Stimulated activated CD4-positive, alpha-beta T cell treated with anti-CD3 and anti-CD28 coated beads, Interleukin-2, amount 100 ng/mL, for 24 hours (primary cell): ENCODE data around the gene OFD1.

ENCODE experiments used
- DNase-seq, 2 donors: peaks; one replicate each; pipeline ENCODE4 v3.0.0-alpha.2; 2020

Gene OFD1, protein sequence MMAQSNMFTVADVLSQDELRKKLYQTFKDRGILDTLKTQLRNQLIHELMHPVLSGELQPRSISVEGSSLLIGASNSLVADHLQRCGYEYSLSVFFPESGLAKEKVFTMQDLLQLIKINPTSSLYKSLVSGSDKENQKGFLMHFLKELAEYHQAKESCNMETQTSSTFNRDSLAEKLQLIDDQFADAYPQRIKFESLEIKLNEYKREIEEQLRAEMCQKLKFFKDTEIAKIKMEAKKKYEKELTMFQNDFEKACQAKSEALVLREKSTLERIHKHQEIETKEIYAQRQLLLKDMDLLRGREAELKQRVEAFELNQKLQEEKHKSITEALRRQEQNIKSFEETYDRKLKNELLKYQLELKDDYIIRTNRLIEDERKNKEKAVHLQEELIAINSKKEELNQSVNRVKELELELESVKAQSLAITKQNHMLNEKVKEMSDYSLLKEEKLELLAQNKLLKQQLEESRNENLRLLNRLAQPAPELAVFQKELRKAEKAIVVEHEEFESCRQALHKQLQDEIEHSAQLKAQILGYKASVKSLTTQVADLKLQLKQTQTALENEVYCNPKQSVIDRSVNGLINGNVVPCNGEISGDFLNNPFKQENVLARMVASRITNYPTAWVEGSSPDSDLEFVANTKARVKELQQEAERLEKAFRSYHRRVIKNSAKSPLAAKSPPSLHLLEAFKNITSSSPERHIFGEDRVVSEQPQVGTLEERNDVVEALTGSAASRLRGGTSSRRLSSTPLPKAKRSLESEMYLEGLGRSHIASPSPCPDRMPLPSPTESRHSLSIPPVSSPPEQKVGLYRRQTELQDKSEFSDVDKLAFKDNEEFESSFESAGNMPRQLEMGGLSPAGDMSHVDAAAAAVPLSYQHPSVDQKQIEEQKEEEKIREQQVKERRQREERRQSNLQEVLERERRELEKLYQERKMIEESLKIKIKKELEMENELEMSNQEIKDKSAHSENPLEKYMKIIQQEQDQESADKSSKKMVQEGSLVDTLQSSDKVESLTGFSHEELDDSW

DNA sequence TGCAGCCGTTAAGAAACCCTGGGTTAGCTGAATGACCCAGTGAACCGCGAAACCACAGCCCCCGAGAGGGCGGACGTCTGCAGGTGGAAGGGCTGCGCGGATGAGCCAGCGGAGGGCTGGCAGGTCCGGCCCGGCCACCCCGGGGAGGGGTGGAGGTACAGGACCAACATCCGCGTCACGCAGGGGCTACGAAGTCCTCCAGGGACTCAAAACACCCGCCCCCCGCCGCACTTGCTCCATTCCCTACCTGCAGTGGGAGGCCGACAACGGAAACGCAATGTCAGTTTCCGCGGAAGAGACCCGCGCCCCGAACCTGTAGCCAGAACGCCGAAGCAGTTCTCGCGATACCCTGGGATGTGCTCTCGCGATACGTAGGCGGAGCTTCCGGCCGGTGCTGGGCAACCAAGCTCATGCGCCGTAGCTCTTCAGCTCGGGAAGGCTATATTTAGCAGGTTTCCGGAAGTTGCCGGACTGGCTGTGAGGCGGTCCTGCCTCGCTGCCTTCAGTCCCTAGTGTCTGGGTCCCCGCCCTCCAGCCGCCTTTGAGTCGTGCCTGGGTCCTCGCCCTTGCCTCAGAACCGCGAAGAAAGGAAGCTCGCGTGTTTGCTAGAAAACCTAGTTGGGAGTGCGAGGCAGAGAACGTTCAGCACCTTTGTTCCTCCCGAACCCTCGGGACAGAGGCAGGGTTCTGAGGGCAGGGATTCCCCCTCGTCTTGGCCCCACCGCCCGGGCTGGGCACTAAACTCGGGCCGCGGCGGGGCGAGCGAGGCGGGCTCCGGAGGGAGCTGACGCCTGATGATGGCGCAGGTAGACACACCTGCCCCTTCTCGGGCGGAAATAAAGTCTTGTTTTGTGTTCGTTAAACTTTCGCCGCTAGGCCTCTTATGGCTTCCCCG is at the start of gene OFD1, which contains the start of gene TRAPPC2:
Gene OFD1, plus strand, starts transcription at position 471 of the 895 bp plus-strand sequence. Its CDS starts 324 bp downstream, at position 795.
Gene TRAPPC2, minus strand, starts transcription at position 343 of the 895 bp plus-strand sequence. CDS start 14,657 bp downstream, outside the sequence.
- peak; percentile 86 to 87 for DNase-seq

DNA sequence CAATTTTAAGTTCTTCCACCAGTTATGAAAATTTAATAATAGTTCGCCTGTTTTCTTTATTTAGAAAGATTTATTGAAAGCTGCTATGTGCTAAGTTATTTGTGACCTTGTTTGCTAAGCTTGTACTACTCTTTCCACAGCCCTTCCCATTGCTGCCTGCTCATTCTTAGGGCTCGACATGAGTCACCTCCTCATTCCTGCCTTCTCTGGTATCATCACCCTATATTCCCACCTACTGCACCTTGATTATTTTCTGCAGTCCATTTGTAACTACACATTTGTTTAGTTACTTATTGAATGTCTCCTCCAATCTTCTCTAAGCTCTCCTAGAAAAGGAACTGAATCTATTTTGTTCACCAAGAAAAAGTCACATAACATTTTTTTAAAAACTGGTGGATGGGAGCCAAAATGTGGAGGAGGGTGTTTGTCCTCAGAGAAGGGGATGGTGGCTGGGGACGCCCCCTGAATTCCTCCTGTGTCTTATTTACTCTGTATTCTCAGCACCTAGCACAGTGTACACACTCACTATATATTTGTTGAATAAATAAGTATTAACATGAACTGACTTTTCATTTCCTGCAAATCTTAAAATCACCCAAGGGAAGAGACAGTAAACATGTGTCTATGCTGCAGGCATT is 49.3 kb upstream of the OFD1 start:
- no peak for DNase-seq

DNA sequence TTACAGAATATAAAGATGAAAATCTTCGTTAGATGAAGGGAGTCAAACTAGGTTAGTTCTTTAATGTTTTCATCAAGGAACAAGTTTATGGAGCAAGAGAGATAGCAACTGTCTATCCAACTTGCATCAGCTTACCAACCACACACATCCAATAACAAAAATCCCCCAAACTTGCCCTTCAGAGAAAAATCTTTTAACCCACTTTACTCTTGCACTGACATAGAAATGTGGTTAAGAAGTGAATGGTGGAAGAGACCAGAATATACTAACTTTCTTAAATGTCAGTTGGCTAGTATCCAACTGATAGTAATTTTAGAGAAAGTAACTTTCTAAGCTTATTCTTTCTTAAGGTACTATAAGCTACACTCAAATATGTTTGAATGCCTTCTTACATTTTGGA is 47.3 kb upstream of the OFD1 start:
- no peak for DNase-seq

DNA sequence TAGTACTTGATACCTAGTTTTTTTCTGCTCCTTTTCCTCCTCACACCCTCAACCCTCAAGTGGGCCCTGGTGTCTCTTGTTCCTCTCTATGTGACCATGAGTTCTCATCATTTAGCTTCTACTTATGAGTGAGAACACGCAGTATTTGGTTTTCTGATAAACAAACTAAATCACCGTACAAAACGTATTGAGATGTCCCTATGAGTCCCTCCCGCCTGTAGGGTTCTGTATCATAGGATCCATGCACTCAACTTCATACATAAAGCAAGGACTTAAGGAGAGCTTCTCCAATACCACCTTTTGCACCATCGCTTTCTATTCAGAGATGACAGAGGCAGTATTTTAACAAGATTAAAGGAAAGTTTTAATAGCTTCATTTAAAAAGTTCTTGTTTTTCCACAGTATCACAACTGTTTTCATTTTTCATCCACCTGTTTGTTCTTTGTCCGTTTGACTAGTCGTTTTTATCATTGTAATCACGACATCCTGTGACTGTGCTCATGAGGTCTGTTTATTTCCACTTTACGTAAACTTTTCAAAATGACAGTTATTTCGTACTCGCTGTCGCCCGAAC is 46.1 kb upstream of the OFD1 start:
- DNase-seq, result no peak

DNA sequence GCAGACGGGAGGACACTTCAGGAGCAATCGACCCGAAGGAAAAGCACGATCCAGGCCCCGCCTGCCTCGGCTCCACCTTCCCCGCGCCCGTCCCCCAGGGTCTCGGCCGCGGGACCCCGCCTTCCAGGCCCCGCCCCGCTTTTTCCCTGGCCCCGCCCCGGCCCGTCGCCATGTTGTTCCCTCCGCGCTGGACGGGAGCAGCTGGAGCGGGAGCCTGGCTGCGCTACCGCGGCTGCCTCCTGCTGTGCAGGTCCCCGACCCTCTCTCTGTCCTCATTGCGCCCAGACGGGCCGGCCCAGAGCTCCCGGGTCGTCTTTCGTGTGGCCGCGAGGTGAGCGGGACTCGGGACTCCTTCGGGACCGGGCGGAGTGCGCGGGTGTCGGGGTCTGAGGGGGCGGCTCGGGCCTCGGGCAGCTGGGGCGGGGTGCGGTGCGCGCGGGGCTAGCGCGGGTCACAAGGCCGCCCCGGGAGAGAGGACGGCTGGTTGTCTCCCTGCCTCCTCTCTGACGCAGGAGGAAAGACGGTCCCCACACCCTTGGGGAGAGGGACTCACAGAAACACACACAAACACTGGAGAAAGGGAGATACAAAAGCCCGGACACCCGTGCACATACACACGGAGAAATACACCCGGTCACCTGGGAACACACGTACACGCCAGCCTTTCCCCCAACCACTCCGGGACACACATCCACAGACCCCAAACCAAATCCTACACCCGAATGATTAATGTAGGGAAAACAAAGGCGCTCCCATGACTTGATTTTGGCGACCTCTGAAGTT is 45.4 kb upstream of the OFD1 start, which contains the start of gene RAB9A:
Gene RAB9A, plus strand, starts transcription at position 171 of the 783 bp plus-strand sequence. CDS start 19,619 bp downstream, outside the sequence.
- peak; percentile 83 to 88 for DNase-seq

DNA sequence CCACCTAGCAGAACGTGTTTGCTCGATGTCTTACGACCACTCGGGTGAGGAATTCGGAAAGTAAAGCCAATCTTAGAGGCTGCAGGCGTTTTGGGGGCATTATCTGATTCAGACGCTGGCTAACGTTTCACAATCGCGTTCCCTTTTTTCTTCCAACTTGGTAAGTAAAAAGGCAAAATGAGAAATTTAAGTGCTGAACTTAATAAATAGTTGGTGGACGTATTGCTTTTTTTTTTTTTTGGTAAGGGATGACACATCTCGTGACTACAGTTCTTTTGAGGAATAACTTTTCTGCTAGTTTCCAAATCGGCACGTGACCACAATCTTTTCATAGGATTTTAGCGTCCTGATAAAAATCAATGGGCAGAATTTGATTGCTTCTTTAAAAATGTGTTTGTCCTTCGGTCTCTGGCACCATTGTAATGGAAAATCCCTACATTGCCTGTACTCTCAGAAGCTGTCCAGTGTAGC is 44.8 kb upstream of the OFD1 start:
- DNase-seq, result no peak

DNA sequence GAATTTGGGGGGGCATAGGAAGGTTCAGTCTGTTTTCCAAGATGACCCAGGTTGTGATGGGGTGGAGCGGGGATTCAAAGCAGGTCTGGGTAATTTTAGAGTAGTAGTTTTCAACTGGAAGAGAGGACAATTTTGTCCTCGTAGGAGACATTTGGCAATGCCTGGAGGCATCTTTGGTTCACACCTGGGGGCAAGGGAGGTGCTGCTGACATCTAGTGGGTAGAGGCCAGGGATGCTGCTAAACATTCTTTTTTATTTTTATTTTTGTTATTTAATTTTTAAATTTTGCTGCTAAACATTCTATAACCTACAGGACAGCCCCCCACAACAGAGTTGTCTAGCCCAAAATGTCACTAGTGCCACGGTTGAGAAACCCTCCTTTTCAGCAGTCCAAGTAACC is 43.7 kb upstream of the OFD1 start:
- DNase-seq, result no peak

DNA sequence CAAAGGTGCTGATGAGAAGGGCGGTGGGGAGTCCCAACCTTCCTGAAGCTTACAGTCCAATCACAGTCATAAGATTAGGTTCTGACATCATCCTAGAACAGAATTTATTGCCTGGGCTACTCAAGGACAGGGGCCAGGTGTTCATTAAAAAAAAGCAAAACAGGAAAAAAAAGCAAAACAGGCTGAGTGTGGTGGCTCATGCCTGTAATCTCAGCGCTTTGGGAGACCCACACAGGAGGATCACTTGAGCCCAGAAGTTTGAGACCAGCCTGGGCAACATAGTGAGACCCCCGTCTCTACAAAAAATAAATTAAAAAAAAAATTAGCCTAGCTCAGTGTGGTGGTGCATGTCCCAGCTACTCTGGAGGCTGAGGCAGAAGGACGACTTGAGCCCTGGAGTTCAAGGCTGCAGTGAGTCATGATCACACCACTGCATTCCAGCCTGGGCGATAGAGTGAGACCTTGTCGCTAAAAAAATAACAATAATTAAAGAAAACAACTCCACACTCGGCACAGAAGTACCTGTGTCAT is 42.6 kb upstream of the OFD1 start:
- no peak for DNase-seq

DNA sequence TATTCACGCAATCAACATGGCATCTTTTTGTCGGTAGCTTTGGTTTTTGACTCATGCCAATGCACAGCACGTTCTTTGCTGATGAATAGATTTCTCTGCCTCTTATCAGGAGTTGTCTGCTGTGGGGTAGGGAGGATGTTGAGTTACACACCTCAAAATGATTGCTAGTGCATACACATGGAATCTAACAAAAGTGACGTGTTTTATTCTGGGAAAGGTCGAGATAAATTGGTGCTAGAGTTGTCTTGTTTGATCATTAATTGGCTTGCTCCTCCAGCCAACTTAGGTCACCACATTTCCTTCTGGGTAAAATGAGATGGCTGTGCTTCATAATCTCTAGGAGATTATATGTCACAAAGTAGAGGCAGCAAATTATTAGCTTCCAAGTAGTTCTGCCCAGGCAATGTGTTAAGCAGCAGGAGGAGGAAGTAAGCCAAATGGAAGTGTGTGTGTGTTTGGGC is 41.7 kb upstream of the OFD1 start:
- DNase-seq, result no peak

DNA sequence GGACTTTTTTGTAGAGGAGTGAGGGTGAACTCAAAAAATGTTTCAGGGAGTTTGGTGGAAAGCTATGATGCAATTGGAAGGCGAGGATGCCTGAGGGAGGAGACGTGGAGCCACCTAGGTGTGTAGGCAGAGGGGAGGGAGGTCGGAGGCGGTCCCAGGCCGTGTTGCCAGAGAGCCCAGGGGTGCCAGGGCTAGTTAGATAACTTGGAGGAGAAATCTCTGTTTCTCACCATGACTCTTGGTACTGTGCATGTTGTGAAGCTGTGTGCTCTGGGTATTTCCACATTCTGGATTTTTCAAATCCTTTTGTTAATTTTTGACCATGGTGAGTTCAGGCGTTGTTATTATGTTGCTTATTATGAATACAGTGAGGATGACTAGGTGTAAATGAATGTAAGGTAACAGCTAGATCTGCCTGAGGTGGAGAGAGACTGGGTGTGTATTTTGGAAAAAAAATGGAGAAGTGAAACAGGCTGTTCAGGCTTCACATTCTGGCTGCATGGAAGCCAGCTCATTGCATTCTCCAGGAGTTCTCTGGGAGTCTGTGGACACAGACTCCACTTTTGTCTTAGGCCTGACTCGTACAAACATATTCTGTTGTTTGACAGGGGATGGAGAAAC is 41.1 kb upstream of the OFD1 start:
- no peak for DNase-seq

DNA sequence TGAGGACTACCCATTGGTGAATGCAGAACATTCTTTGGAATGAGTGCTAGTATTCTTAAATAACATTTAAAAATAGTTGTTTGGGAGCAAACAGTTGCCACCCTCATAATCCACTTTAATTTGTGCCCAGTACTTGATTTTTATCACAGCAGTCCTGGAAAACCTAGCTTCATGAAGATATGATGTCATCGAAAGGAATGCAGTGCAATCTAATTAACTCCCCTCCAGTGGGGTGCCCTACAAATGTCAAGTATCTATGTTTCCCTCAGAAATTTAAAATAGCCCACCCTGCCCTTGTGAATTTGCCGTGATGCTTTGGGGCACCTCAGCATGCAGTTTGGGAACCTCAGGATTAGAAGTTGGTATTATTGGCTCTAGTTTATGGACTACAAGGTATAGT is 40.2 kb upstream of the OFD1 start:
- no peak for DNase-seq

DNA sequence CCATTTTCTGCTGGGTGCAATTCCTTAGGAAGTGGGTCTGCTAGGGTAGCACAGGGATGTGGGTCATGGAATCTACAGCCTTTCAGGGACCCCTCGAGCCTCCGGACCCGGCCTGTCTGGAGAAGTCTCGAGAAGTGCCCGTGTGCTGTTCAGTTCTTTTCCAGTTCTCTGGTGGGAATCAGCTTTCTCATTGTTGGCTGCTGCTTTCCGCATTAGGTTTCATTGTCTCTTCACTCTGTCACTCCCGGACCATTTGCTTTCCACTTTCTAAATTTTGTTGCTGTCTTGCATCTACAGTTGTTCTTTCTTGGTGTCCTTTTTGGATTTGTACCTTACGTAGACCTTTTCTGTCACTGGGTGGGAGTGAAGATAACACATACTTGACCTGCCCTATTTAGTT is 39.6 kb upstream of the OFD1 start:
- DNase-seq, result no peak

DNA sequence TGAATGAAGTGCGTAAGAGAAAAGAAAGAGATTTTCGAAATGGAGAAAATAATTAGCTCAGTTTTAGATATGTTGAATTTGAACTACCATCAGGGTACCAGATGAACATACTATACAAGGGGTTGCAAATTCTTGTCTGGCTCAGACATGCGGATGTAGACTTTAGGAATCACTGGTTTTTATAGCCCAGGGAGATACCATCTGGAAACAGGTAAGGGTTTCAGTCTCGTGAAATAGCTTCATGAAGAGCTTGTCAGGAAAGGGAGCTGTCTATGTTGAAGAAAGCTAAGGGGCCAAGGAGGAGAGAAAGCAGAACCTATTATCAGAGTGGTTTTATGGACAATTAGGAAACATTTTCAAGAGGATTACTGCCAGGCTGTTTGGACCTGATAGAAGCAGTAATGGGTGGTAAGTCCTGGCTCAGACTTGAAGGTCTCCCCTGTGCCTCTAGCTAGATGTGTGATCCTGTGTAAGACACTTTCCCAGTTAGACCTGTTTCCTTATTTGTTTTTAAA is 38.9 kb upstream of the OFD1 start:
- no peak for DNase-seq

DNA sequence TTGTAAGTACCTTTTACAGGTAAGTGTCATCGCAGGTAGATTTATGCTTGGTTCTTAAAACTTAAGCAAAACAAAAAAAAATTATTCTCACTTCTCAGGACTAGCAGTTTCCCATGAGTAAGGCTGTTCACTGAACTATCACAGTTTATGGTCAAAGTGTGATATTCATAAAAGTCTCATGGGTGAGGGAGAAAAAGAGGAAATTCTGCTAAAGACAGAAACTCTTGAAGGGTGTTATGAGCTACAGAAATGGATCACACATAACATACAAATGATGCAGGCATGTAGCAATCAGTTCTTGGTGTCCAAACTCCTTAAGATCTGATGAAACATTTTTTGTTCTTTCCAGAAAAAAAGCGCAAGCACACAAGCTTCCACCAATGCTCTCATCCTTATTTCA is 37.1 kb upstream of the OFD1 start:
- no peak for DNase-seq

DNA sequence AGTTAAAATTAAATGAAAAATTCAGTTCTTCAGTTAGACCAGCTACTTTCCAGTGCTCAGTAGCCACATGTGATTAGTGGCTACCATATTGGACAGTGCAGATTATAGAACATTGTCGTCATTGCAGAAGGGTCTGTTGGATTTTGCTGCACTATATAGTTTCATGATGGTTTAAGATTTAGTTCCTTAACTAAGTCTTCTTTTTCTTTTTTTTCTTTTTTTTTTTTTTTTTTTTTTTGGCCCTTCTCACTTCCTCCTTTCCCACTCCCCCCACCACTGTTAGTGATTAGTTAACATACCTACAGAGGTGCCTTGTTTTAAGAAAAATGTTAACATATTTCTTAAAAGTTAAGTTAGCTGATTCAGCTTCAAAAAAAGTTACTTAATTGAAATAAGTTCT is 36.6 kb upstream of the OFD1 start:
- DNase-seq, result no peak

DNA sequence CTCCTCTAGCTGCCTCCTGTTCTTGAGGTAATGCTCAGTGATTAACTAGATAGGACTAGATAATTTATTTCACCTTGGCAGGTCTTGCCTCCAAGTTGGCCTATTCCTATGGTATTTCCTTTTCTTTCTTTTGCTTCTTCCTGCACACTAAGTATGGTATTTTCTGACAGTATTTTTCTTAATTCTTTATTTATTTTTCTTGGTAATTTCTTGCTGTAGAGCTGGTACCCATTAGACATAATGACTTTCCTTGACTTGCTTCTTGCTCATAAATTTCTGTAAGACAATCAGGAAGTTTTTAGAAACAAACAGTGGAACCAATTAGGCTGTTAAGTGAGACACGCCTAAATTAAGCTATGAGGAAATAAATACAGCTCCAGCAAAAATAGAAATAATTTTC is 36.1 kb upstream of the OFD1 start:
- DNase-seq, result no peak

DNA sequence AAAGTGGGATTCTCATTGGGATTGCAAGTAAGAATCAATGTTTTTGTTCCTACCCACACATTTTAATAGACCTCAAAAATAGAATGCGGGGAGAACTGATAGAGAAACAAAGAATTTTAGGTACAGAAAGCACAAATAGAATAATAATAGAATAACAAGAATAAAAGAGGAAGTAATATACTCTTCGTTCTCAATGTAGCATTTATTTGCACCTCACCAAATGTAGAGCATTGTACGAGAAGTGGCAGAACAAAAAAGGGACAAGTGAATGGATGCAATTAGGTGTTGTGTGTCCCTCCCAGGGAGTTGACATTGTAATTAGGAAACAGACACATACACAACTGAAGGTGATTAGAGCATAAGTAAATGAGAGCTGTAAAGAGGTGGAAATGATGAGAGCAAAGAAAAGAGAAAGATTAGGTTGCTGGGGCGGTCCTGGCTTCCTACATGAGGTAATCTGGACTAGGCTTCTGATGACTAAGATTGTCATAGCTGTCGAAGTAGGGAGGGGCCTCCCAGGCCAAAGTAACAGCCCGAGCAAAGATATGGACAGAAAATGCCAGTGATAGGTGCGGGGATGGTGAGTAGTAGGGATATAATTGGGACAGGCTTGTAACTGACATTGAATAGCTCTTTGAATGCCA is 35.2 kb upstream of the OFD1 start:
- DNase-seq, result no peak

DNA sequence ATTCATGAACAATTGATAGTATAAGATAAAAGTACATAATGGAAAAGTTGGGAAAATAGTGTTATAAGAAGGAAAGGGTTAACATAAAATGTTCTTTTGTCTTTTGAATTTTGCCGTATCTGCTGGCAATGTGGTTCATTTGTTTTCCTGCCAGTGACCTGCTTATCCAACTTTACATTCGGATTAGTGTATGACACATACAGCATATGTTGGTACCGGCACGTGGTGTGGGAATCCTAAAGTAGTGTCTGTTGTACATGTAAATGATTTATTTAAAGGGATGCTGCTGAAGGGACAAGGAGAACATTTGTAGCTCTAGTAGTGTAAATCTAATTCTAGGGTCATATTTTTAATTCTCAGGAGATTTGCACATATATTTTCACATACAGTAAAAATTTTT is 34.2 kb upstream of the OFD1 start:
- DNase-seq, result no peak
